CD14-positive monocyte (primary cell): ENCODE measurements around the gene SGMS1. TPM values are rescaled to one million over a fixed set of nuclear protein-coding genes. Genes with fewer than 3 reads are reported as not detected.
"Not testable (repeated sequence)": the region's sequence is repeated elsewhere in the genome, so short reads cannot be mapped to it uniquely, and the experiment has no call there.

Experiments
- DNase-seq, 3 donors: peaks; one replicate each; pipeline ENCODE4 v3.0.0-alpha.2; 2011 to 2022
- H2AFZ ChIP-seq: 2 replicates; pipeline ENCODE4 v1.6.0; 2012; ENCODE audit warnings: mild to moderate bottlenecking, low read depth, low read length, inconsistent platforms; ENCODE audit not compliant: insufficient read depth, poor library complexity, severe bottlenecking
- H3K27ac ChIP-seq, 2 donors: 1 replicate in 1 of 2; 2 replicates in 1 of 2; pipeline ENCODE4 v1.5.1; 2012 to 2013; ENCODE audit warnings: low read length in 2 of 2, control low read depth in 1 of 2, inconsistent platforms in 1 of 2, low read depth in 1 of 2, mild to moderate bottlenecking in 1 of 2
- H3K27me3 ChIP-seq, 2 donors: one replicate each; pipeline versions ENCODE4 v1.6.0 to v1.6.1; 2011 to 2013; ENCODE audit warnings: low read length in 2 of 2; ENCODE audit not compliant: control insufficient read depth in 2 of 2, insufficient read depth in 2 of 2
- H3K36me3 ChIP-seq, 2 donors: replicated peaks in 1 of 2; 1 replicate in 1 of 2; 2 replicates in 1 of 2; pipeline versions ENCODE4 v1.5.1 to v1.6.1; 2012 to 2013; ENCODE audit warnings: low read length in 2 of 2, control low read depth in 1 of 2, inconsistent platforms in 1 of 2, mild to moderate bottlenecking in 1 of 2; ENCODE audit not compliant: insufficient read depth in 2 of 2, control insufficient read depth in 1 of 2
- H3K4me1 ChIP-seq, 2 donors: 1 replicate in 1 of 2; 2 replicates in 1 of 2; pipeline versions ENCODE4 v1.5.1 to v1.6.1; 2012 to 2013; ENCODE audit warnings: low read length in 2 of 2, control low read depth in 1 of 2, inconsistent platforms in 1 of 2, mild to moderate bottlenecking in 1 of 2, moderate library complexity in 1 of 2; ENCODE audit not compliant: insufficient read depth in 2 of 2, control insufficient read depth in 1 of 2
- H3K4me2 ChIP-seq: replicated peaks from 2 replicates; pipeline ENCODE3; 2012; ENCODE audit warnings: low read length, moderate library complexity, mild to moderate bottlenecking; ENCODE audit not compliant: poor library complexity, severe bottlenecking; ENCODE audit errors: extremely low read depth
- H3K4me3 ChIP-seq, 3 experiments: fragments of 200-600 bp in 1 of 3; sonication (generic) in 1 of 3; replicated peaks in 1 of 3; 1 replicate in 2 of 3; 2 replicates in 1 of 3; pipeline ENCODE4 v1.5.1; 2011 to 2013; ENCODE audit warnings: low read length in 3 of 3, mild to moderate bottlenecking in 3 of 3, control low read depth in 2 of 3, low read depth in 2 of 3, inconsistent platforms in 1 of 3, moderate library complexity in 1 of 3
- H3K79me2 ChIP-seq: 2 replicates; pipeline ENCODE4 v1.6.0; 2012; ENCODE audit warnings: mild to moderate bottlenecking, control low read depth, inconsistent platforms, low read length, moderate library complexity; ENCODE audit not compliant: insufficient read depth
- H3K9ac ChIP-seq: 2 replicates; pipeline ENCODE4 v1.6.0; 2017; ENCODE audit warnings: low read length, mild to moderate bottlenecking; ENCODE audit not compliant: insufficient read depth, poor library complexity, severe bottlenecking
- H3K9me3 ChIP-seq, 2 donors: replicated peaks in 1 of 2; 1 replicate in 1 of 2; 2 replicates in 1 of 2; pipeline versions ENCODE4 v1.5.1 to v1.6.1; 2012 to 2013; ENCODE audit warnings: low read length in 2 of 2, control low read depth in 1 of 2; ENCODE audit not compliant: control insufficient read depth in 1 of 2, insufficient read depth in 1 of 2
- H4K20me1 ChIP-seq: 2 replicates; pipeline ENCODE4 v1.6.0; 2012; ENCODE audit warnings: mild to moderate bottlenecking, low read length, control low read depth, moderate library complexity; ENCODE audit not compliant: insufficient read depth
- H3K27ac Mint-ChIP-seq, 7 donors: one replicate each; pipeline ENCODE4 v1.8.0; 2020; ENCODE audit warnings: mild to moderate bottlenecking in 7 of 7, mixed read lengths in 7 of 7, moderate library complexity in 6 of 7, inconsistent platforms in 2 of 7
- H3K27me3 Mint-ChIP-seq, 3 donors: one replicate each; pipeline ENCODE4 v1.8.0; 2021 to 2022; ENCODE audit warnings: low read depth in 3 of 3, mild to moderate bottlenecking in 3 of 3, mixed read lengths in 3 of 3, moderate library complexity in 3 of 3, inconsistent platforms in 1 of 3
- H3K36me3 Mint-ChIP-seq, 2 donors: one replicate each; pipeline ENCODE4 v1.8.0; 2020; ENCODE audit warnings: mixed read lengths in 2 of 2, inconsistent platforms in 1 of 2, mild to moderate bottlenecking in 1 of 2
- H3K4me1 Mint-ChIP-seq: one replicate; pipeline ENCODE4 v1.8.0; 2020; ENCODE audit warnings: mild to moderate bottlenecking, mixed read lengths
- H3K4me3 Mint-ChIP-seq, 2 donors: one replicate each; pipeline ENCODE4 v1.8.0; 2020; ENCODE audit warnings: mild to moderate bottlenecking in 2 of 2, mixed read lengths in 2 of 2, moderate library complexity in 1 of 2
- H3K9me3 Mint-ChIP-seq, 7 donors: one replicate each; pipeline ENCODE4 v1.8.0; 2020 to 2022; ENCODE audit warnings: mixed read lengths in 7 of 7, mild to moderate bottlenecking in 6 of 7, moderate library complexity in 6 of 7, inconsistent platforms in 2 of 7
- CTCF ChIP-seq: fragments of 200-600 bp; IDR thresholded peaks from one replicate; pipeline ENCODE4 v1.8.0; 2022; ENCODE audit warnings: antibody characterized with exemption, mild to moderate bottlenecking
- WGBS: methylation state at CpG from one replicate; pipeline ENCODE4 v1.1.5; 2013; ENCODE audit warnings: missing lambda C conversion rate; ENCODE audit not compliant: insufficient coverage; 5-methylcytosine and 5-hydroxymethylcytosine counted together
- intact Hi-C, 2 donors: fragments of 100-400 bp; cut with micrococcal nuclease; formaldehyde crosslinking; loops; one replicate each; pipeline versions ENCODE4 v1.15.0 to v1.15.1; 2023
- polyA minus RNA-seq: library from RNA; depleted of rRNA, polyadenylated mRNA; stranded (reverse); fragments of >200 nt; gene quantifications from 2 replicates; pipeline ENCODE4 v1.2.3, GENCODE V29; 2012
- polyA plus RNA-seq, 3 donors: library from polyadenylated mRNA; depleted of rRNA in 1 of 3; unstranded in 2 of 3; stranded (reverse) in 1 of 3; fragments of 300-500 nt in 2 of 3; fragments of >200 nt in 1 of 3; fragmentation: Illumina TruSeq in 2 of 3; gene quantifications; 1 replicate in 2 of 3; 2 replicates in 1 of 3; pipeline ENCODE4 v1.2.3, GENCODE V29; 2012 to 2021
- total RNA-seq, 12 experiments: library from RNA in 1 of 12; stranded (reverse) in 1 of 12; fragments of 120-200 nt in 1 of 12; gene quantifications; one replicate each; pipeline ENCODE4 v1.2.4 and lab custom pipeline; 2013 to 2026; ENCODE audit warnings: mixed read lengths in 6 of 12, inconsistent platforms in 1 of 12

Gene SGMS1
- 54.5 TPM for total RNA-seq (2013)
- polyA plus RNA-seq, result 10 to 100 TPM; 19.5 to 20.6 (median 20.4) TPM
- polyA minus RNA-seq, result 85.2 and 99.5 TPM in 2 replicates
- total RNA-seq (lab: John Stamatoyannopoulos, UW), result 158 to 279 (median 200) reads per million in 11 experiments

GRCh38 chr10:50623663-50624412, at the start of gene SGMS1:
SGMS1 (minus strand) TSS chr10:50623956; CDS start chr10:50344114, 279,842 bp downstream.
- H3K9me3 Mint-ChIP-seq, result no peaks in the 10 kb centered on the region

GRCh38 chr10:50672152-50672551, 48.4 kb upstream of the SGMS1 start:
- H3K36me3 ChIP-seq, H3K4me2 ChIP-seq, H3K36me3 Mint-ChIP-seq, H3K79me2 ChIP-seq, H3K9ac ChIP-seq, H3K9me3 ChIP-seq, intact Hi-C loops, H3K4me1 Mint-ChIP-seq, H3K27ac ChIP-seq, H3K4me1 ChIP-seq, H3K4me3 ChIP-seq, H3K4me3 Mint-ChIP-seq, H2AFZ ChIP-seq, H4K20me1 ChIP-seq, H3K27me3 ChIP-seq, H3K27me3 Mint-ChIP-seq: not testable (repeated sequence)
- H3K9me3 Mint-ChIP-seq, result peaks cover 4 to 11% (median 8%) of the 10 kb centered on the region in 7 donors
- DNase-seq, result peak in 1 of 3 donors; percentile 43
- no CpG with 5 or more reads among the region's 1 CpG for WGBS
- peak overlapping the region in 2 of 7 donors; percentile 41 to 60 for H3K27ac Mint-ChIP-seq

More at GRCh38 chr10:50623663-50624412, at the start of gene SGMS1:
- Histone ChIP-seq H3K9me3 (no peaks in the 10 kb centered on the region), H3K4me1 (peaks cover 19 to 28% of the 10 kb centered on the region in 2 donors), H3K4me2 (peak within 1 kb of the TSS; percentile 91), H2AFZ (peak within 1 kb of the TSS; percentile 75), H3K79me2 (peaks cover 30% of the 10 kb centered on the region), H3K9ac (peak within 1 kb of the TSS; percentile 98), H4K20me1 (peaks cover 28% of the 10 kb centered on the region), H3K36me3 (no peaks in the 10 kb centered on the region), H3K27ac (peak within 1 kb of the TSS; percentile 98 to 100), H3K4me3 (peak within 1 kb of the TSS; percentile 71 to 86 (median 77)), H3K27me3 (no peaks in the 10 kb centered on the region)
- peaks cover 2 to 18% of the 10 kb centered on the region in 2 donors for H3K36me3 Mint-ChIP-seq
- H3K27ac Mint-ChIP-seq, result peak within 1 kb of the TSS; percentile 98 to 99 (median 98)
- peaks cover 34% of the 10 kb centered on the region for H3K4me1 Mint-ChIP-seq
- WGBS, result under 1% methylated on average over 74 of the region's 74 CpGs
- intact Hi-C loops, result loop anchor here in 1 of 2 donors (10.0 kb wide), 2 partner anchors 209 to 559 kb away; partner anchors contain the start of gene WASHC2A
- peaks cover 0 to 2% (median 0%) of the 10 kb centered on the region in 3 donors for H3K27me3 Mint-ChIP-seq
- DNase-seq, result peak; percentile 65 to 75 (median 74)
- no peak for TF ChIP-seq CTCF
- H3K4me3 Mint-ChIP-seq, result peak within 1 kb of the TSS; percentile 93 to 97

GRCh38 chr10:50671645-50672044, 47.9 kb upstream of the SGMS1 start:
- H3K4me3 ChIP-seq, H3K27me3 ChIP-seq, H3K4me2 ChIP-seq, H2AFZ ChIP-seq, H4K20me1 ChIP-seq, H3K9me3 ChIP-seq, H3K27ac ChIP-seq, DNase-seq, H3K27me3 Mint-ChIP-seq, H3K36me3 Mint-ChIP-seq, H3K36me3 ChIP-seq, H3K4me3 Mint-ChIP-seq, intact Hi-C loops, H3K79me2 ChIP-seq, H3K4me1 ChIP-seq, H3K4me1 Mint-ChIP-seq, H3K9ac ChIP-seq: not testable (repeated sequence)
- Mint-ChIP-seq H3K9me3 (peaks cover 4 to 11% (median 8%) of the 10 kb centered on the region in 7 donors), H3K27ac (peak overlapping the region in 1 of 7 donors; percentile 41)
- no CpG with 5 or more reads among the region's 2 CpGs for WGBS
